ENCODE results near the gene C21orf58. TPM values are rescaled to one million over a fixed set of nuclear protein-coding genes. Genes with fewer than 3 reads are reported as not detected.
A peak's percentile ranks its signal among the peaks of the same experiment; 100 is the strongest.

C21orf58 gene
- total and polyA plus RNA-seq, 7 donors: 0.92 to 7.4 (median 1.8) TPM

DNA sequence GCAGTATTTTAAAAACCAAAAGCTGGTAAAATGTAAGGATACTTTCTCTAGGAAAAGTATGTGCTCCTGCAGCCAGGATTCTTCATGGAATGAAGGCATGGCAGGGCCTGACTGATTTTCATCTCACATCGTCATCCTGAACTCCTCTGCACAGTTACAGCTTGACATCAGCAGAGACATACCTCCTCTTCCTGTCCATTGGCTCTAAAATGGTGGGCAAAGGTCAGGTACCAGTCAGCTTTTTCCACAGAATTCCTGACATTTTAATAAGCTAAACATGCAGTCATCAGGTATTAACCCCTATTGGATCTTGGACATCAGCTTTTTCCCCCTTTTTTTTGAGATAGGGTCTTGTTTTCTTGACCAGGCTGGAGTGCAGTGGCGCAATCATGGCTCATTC lies 6.1 kb upstream of the C21orf58 start:
- Histone ChIP-seq H3K27ac (no peak overlapping the region), H3K36me3 (peaks cover 2 to 34% (median 8%) of the 10 kb centered on the region in 4 donors), H3K4me1 (peaks cover 0 to 15% (median 13%) of the 10 kb centered on the region in 4 donors), H3K4me3 (no peak overlapping the region), H3K27me3 (no peaks in the 10 kb centered on the region), H3K9me3 (no peaks in the 10 kb centered on the region)
- 96 to 98% methylated on average over 2 of the region's 2 CpGs for WGBS, 2 donors
- intact Hi-C loops (cut with DNase I): no loop called here
- no peak for DNase-seq
- TF ChIP-seq EP300 (IDR thresholded peaks at IDR 0.05): no peak
- TF ChIP-seq, protein P1, sequence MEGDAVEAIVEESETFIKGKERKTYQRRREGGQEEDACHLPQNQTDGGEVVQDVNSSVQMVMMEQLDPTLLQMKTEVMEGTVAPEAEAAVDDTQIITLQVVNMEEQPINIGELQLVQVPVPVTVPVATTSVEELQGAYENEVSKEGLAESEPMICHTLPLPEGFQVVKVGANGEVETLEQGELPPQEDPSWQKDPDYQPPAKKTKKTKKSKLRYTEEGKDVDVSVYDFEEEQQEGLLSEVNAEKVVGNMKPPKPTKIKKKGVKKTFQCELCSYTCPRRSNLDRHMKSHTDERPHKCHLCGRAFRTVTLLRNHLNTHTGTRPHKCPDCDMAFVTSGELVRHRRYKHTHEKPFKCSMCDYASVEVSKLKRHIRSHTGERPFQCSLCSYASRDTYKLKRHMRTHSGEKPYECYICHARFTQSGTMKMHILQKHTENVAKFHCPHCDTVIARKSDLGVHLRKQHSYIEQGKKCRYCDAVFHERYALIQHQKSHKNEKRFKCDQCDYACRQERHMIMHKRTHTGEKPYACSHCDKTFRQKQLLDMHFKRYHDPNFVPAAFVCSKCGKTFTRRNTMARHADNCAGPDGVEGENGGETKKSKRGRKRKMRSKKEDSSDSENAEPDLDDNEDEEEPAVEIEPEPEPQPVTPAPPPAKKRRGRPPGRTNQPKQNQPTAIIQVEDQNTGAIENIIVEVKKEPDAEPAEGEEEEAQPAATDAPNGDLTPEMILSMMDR (IDR thresholded peaks at IDR 0.05): no peak
- TF ChIP-seq POLR2A (IDR thresholded peaks at IDR 0.05): no peak
- TF ChIP-seq POLR2AphosphoS5 (IDR thresholded peaks at IDR 0.05): no peak

- Histone ChIP-seq H3K4me1 (peaks cover 0 to 20% (median 14%) of the 10 kb centered on the region in 4 donors), H3K27ac (no peak overlapping the region), H3K9me3 (no peaks in the 10 kb centered on the region), H3K36me3 (peaks cover 0 to 27% (median 7%) of the 10 kb centered on the region in 4 donors), H3K4me3 (no peak overlapping the region), H3K27me3 (no peaks in the 10 kb centered on the region)
- no peak for DNase-seq
- intact Hi-C loops (cut with DNase I): no loop called here
- TF ChIP-seq POLR2AphosphoS5 (IDR thresholded peaks at IDR 0.05) (no peak), POLR2A (IDR thresholded peaks at IDR 0.05) (no peak), EP300 (IDR thresholded peaks at IDR 0.05) (no peak)
- TF ChIP-seq, protein P1 (IDR thresholded peaks at IDR 0.05): no peak
- WGBS, 2 donors: 79% methylated on average over 5 of the region's 5 CpGs
Observed at GRCh38 chr21:46328151-46328550, 4.5 kb upstream of the C21orf58 start.

- Histone ChIP-seq H3K9me3 (no peaks in the 10 kb centered on the region), H3K27ac (no peak overlapping the region), H3K36me3 (peaks cover 0 to 27% (median 7%) of the 10 kb centered on the region in 4 donors), H3K4me3 (no peak overlapping the region), H3K27me3 (no peaks in the 10 kb centered on the region), H3K4me1 (peaks cover 0 to 25% (median 18%) of the 10 kb centered on the region in 4 donors)
- WGBS, 2 donors: 72 to 85% methylated on average over 4 of the region's 4 CpGs
- no peak for TF ChIP-seq EP300 (IDR thresholded peaks at IDR 0.05)
- no peak for TF ChIP-seq POLR2A (IDR thresholded peaks at IDR 0.05)
- TF ChIP-seq, protein P1 (IDR thresholded peaks at IDR 0.05): no peak
- no peak for TF ChIP-seq POLR2AphosphoS5 (IDR thresholded peaks at IDR 0.05)
- DNase-seq: no peak
- intact Hi-C loops (cut with DNase I): no loop called here
Observed at GRCh38 chr21:46327711-46328110, 4.0 kb upstream of the C21orf58 start.

DNA sequence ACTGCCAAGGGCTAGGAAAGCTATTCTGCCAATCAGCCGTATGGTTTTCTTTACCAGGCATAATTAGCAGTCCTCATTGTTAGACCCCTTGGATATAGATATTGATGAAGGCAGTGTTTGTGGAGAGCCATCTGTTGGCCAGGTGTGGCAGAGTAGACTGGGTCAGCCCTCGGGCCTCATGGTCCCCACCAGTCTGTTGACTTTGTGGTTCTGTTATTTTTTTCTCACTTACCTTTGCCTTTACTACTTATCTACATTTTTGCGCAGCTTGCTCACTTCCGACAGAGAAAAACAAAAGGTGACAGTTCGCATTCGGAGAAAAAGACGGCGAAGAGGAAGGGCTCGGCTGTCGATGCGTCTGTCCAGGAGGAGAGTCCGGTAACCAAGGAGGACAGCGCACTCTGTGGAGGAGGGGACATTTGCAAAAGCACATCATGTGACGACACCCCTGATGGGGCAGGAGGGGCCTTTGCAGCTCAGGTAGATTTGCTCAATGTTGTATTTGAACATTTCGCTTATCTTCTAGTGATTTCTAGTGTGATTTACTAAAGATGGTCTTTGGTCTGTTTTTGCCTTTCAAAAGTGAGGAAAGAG lies 2.5 kb upstream of the C21orf58 start:
- Histone ChIP-seq H3K4me1 (peaks cover 0 to 34% (median 27%) of the 10 kb centered on the region in 4 donors), H3K36me3 (peaks cover 0 to 18% (median 7%) of the 10 kb centered on the region in 4 donors), H3K27ac (peak overlapping the region; percentile 94 to 99 (median 98)), H3K27me3 (no peaks in the 10 kb centered on the region), H3K9me3 (no peaks in the 10 kb centered on the region), H3K4me3 (no peak overlapping the region)
- WGBS, 2 donors: 92 to 95% methylated on average over 15 of the region's 15 CpGs
- no peak for DNase-seq
- intact Hi-C loops (cut with DNase I): no loop called here
- TF ChIP-seq POLR2AphosphoS5 (IDR thresholded peaks at IDR 0.05) (no peak), EP300 (IDR thresholded peaks at IDR 0.05) (no peak), POLR2A (IDR thresholded peaks at IDR 0.05) (no peak)
- TF ChIP-seq, protein P1 (IDR thresholded peaks at IDR 0.05): no peak

Measured in sigmoid colon (tissue), 7 donors.